Left lung (tissue), 10 donors: ENCODE results near the gene MAPK8. TPM values are rescaled to one million over a fixed set of nuclear protein-coding genes. Genes with fewer than 3 reads are reported as not detected.

Source experiments
- ATAC-seq: fragments of 200-7000 bp; cut with Tn5 transposase; one replicate; pipeline ENCODE4 v1.9.1; 2020; ENCODE audit warnings: moderate library complexity
- DNase-seq, 4 donors: peaks; one replicate each; pipeline ENCODE4 v3.0.0-alpha.2; 2013 to 2020
- H3K27ac ChIP-seq, 2 donors: fragments of 200-600 bp; sonication (generic) in 1 of 2; one replicate each; pipeline versions ENCODE4 v1.5.0 to v1.8.0; 2020 to 2021
- H3K27me3 ChIP-seq, 2 donors: fragments of 200-600 bp; sonication (generic) in 1 of 2; one replicate each; pipeline versions ENCODE4 v1.5.0 to v1.8.0; 2020 to 2021
- H3K36me3 ChIP-seq, 2 donors: fragments of 200-600 bp; sonication (generic) in 1 of 2; one replicate each; pipeline versions ENCODE4 v1.5.0 to v1.8.0; 2020 to 2021
- H3K4me1 ChIP-seq, 2 donors: fragments of 200-600 bp; one replicate each; pipeline ENCODE4 v1.8.0; 2021
- H3K4me3 ChIP-seq, 2 donors: fragments of 200-600 bp; sonication (generic) in 1 of 2; one replicate each; pipeline versions ENCODE4 v1.5.0 to v1.8.0; 2020 to 2021; ENCODE audit warnings: mild to moderate bottlenecking in 1 of 2
- H3K9me3 ChIP-seq, 2 donors: fragments of 200-600 bp; sonication (generic) in 1 of 2; one replicate each; pipeline versions ENCODE4 v1.5.0 to v1.8.0; 2020 to 2021
- intact Hi-C, 2 donors: fragments of 100-400 bp; cut with DNase I; formaldehyde crosslinking; loops; one replicate each; pipeline versions ENCODE4 v1.11.2 to v1.14.2; 2022
- polyA plus RNA-seq, 6 donors: library from polyadenylated mRNA; unstranded; fragments of 120-200 nt; gene quantifications; one replicate each; pipeline ENCODE4 v1.2.1, GENCODE V29; 2013; ENCODE audit not compliant: insufficient read length in 6 of 6
- total RNA-seq, 2 donors: library from RNA; stranded (reverse); fragmentation: NEBNext Ultra II Directional; extraction: Animal tissue kit (Norgen Biotek cat#: 25700); gene quantifications; one replicate each; pipeline ENCODE4 v1.2.1, GENCODE V29; 2021
- TF ChIP-seq, protein P1 (sequence below), 2 donors: fragments of 200-600 bp; sonication (generic) in 1 of 2; IDR thresholded peaks; one replicate each; pipeline versions ENCODE4 v1.5.0 to v1.8.0; 2021; ENCODE audit warnings: antibody characterized with exemption in 2 of 2
- donor health status: DM: no; HTN: yes; CAD: no.
- donor health status: DM: no; HTN: no; CAD: no.

Gene MAPK8
- total and polyA plus RNA-seq, 8 donors, result 31.3 to 81.8 (median 71.7) TPM

- ATAC-seq (no peak), DNase-seq (no peak)
- no peaks in the 10 kb centered on the region for H3K36me3 ChIP-seq
- H3K27ac ChIP-seq, result no peak overlapping the region
- no peak overlapping the region for H3K4me3 ChIP-seq
- H3K9me3 ChIP-seq, result no peaks in the 10 kb centered on the region
- H3K27me3 ChIP-seq, result peaks cover 5 to 18% of the 10 kb centered on the region in 2 donors
- TF ChIP-seq, protein P1, sequence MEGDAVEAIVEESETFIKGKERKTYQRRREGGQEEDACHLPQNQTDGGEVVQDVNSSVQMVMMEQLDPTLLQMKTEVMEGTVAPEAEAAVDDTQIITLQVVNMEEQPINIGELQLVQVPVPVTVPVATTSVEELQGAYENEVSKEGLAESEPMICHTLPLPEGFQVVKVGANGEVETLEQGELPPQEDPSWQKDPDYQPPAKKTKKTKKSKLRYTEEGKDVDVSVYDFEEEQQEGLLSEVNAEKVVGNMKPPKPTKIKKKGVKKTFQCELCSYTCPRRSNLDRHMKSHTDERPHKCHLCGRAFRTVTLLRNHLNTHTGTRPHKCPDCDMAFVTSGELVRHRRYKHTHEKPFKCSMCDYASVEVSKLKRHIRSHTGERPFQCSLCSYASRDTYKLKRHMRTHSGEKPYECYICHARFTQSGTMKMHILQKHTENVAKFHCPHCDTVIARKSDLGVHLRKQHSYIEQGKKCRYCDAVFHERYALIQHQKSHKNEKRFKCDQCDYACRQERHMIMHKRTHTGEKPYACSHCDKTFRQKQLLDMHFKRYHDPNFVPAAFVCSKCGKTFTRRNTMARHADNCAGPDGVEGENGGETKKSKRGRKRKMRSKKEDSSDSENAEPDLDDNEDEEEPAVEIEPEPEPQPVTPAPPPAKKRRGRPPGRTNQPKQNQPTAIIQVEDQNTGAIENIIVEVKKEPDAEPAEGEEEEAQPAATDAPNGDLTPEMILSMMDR (IDR thresholded peaks at IDR 0.05), result no peak
- intact Hi-C loops, result no loop called here
- no peaks in the 10 kb centered on the region for H3K4me1 ChIP-seq
Observed at GRCh38 chr10:48470115-48470892, 163.8 kb downstream of the MAPK8 start.

GRCh38 chr10:48470893-48471805 lies 164.7 kb downstream of the MAPK8 start:
- no peak for DNase-seq
- Histone ChIP-seq H3K9me3 (no peaks in the 10 kb centered on the region), H3K36me3 (no peaks in the 10 kb centered on the region), H3K4me1 (no peaks in the 10 kb centered on the region), H3K4me3 (no peak overlapping the region), H3K27me3 (peaks cover 5 to 10% of the 10 kb centered on the region in 2 donors), H3K27ac (no peak overlapping the region)
- intact Hi-C loops, result no loop called here
- TF ChIP-seq, protein P1 (IDR thresholded peaks at IDR 0.05), result no peak
- no peak for ATAC-seq

GRCh38 chr10:48472501-48473069 lies 166.1 kb downstream of the MAPK8 start:
- intact Hi-C loops, result no loop called here
- Histone ChIP-seq H3K27ac (no peak overlapping the region), H3K36me3 (no peaks in the 10 kb centered on the region), H3K4me1 (no peaks in the 10 kb centered on the region), H3K27me3 (no peaks in the 10 kb centered on the region), H3K9me3 (no peaks in the 10 kb centered on the region), H3K4me3 (no peak overlapping the region)
- ATAC-seq (no peak), DNase-seq (no peak)
- TF ChIP-seq, protein P1 (IDR thresholded peaks at IDR 0.05), result no peak

DNA sequence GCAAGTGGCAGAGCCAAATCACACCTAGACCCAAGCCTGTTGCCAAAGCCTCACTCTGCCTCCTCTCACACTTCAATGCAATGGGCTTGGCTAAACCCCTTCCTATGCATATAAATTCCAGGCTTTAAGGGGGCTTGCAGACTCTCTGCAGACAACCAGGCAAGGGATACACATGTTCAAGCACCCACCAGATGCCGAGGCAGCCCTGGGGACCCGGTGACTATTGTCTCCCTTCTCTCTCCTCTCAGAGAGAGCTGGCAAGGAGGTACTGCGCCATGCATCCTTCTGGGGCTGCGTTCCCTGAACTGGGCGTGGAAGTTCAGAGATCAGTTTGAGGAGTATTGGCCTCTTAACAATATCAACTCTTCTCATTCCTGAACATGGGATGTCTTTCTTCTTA lies 167.2 kb downstream of the MAPK8 start:
- no peaks in the 10 kb centered on the region for H3K36me3 ChIP-seq
- ATAC-seq, result no peak
- H3K9me3 ChIP-seq, result no peaks in the 10 kb centered on the region
- no peak overlapping the region for H3K4me3 ChIP-seq
- H3K4me1 ChIP-seq, result no peaks in the 10 kb centered on the region
- TF ChIP-seq, protein P1 (IDR thresholded peaks at IDR 0.05), result no peak
- H3K27ac ChIP-seq, result no peak overlapping the region
- no peak for DNase-seq
- no peaks in the 10 kb centered on the region for H3K27me3 ChIP-seq
- intact Hi-C loops, result no loop called here
